Measurements from ENCODE around the gene ATL1. TPM values are rescaled to one million over a fixed set of nuclear protein-coding genes. Genes with fewer than 3 reads are reported as not detected.
A peak's percentile ranks its signal among the peaks of the same experiment; 100 is the strongest.
"Not testable (repeated sequence)": the region's sequence is repeated elsewhere in the genome, so short reads cannot be mapped to it uniquely, and the experiment has no call there.

ATL1 gene
- total RNA-seq, 1 donor from 2014 or later, result 2.0 TPM

- DNase-seq (ENCODE audit: low read depth), result no peak
- H3K4me3 ChIP-seq (ENCODE audit: low read depth, low read length), result no peak overlapping the region
- TF ChIP-seq CTCF (conservative IDR thresholded peaks at IDR 0.05; ENCODE audit: low read depth, low read length), result no peak
Measured at GRCh38 chr14:50615552-50615951, 55.6 kb downstream of the ATL1 start.

- no peak overlapping the region for H3K4me3 ChIP-seq (ENCODE audit: low read depth, low read length)
- TF ChIP-seq CTCF (conservative IDR thresholded peaks at IDR 0.05; ENCODE audit: low read depth, low read length), result no peak
- no peak for DNase-seq (ENCODE audit: low read depth)
Measured at GRCh38 chr14:50616275-50616674, 56.3 kb downstream of the ATL1 start.

GRCh38 chr14:50619569-50620141 is 59.7 kb downstream of the ATL1 start:
- H3K4me3 ChIP-seq (ENCODE audit: low read depth, low read length), result no peak overlapping the region

GRCh38 chr14:50620341-50620740 is 60.4 kb downstream of the ATL1 start:
- H3K4me3 ChIP-seq (ENCODE audit: low read depth, low read length), result no peak overlapping the region
- TF ChIP-seq CTCF (conservative IDR thresholded peaks at IDR 0.05; ENCODE audit: low read depth, low read length), result no peak
- DNase-seq (ENCODE audit: low read depth), result no peak

More at GRCh38 chr14:50619569-50620141, 59.7 kb downstream of the ATL1 start:
- peak; percentile 70 for TF ChIP-seq CTCF (conservative IDR thresholded peaks at IDR 0.05; ENCODE audit: low read depth, low read length)
- DNase-seq (ENCODE audit: low read depth), result peak; percentile 2

GRCh38 chr14:50622978-50623377 is 63.0 kb downstream of the ATL1 start:
- no peak overlapping the region for H3K4me3 ChIP-seq (ENCODE audit: low read depth, low read length)
- TF ChIP-seq CTCF (conservative IDR thresholded peaks at IDR 0.05; ENCODE audit: low read depth, low read length), result no peak
- DNase-seq (ENCODE audit: low read depth), result no peak

GRCh38 chr14:50624447-50624846 is 64.5 kb downstream of the ATL1 start:
- no peak for TF ChIP-seq CTCF (conservative IDR thresholded peaks at IDR 0.05; ENCODE audit: low read depth, low read length)
- no peak overlapping the region for H3K4me3 ChIP-seq (ENCODE audit: low read depth, low read length)
- no peak for DNase-seq (ENCODE audit: low read depth)

GRCh38 chr14:50624947-50625346 is 65.0 kb downstream of the ATL1 start:
- not testable (repeated sequence) for H3K4me3 ChIP-seq (ENCODE audit: low read depth, low read length); DNase-seq (ENCODE audit: low read depth)
